Esophagus squamous epithelium (tissue), 4 donors: ENCODE data around the gene ZMIZ2.

ENCODE experiments used
- POLR2A ChIP-seq, 4 donors: fragments of 450-650 bp; IDR thresholded peaks; one replicate each; pipeline ENCODE4 v1.6.1; 2017; ENCODE audit warnings: antibody characterized with exemption in 4 of 4, mild to moderate bottlenecking in 4 of 4, moderate library complexity in 3 of 4
- TF ChIP-seq, protein P1 (sequence below), 6 experiments: fragments of 450-650 bp in 4 of 6; fragments of 200-600 bp in 2 of 6; sonication (generic) in 2 of 6; IDR thresholded peaks; one replicate each; pipeline ENCODE4 v1.5.1; 2016 to 2019; ENCODE audit warnings: antibody characterized with exemption in 6 of 6, mild to moderate bottlenecking in 4 of 6, moderate library complexity in 4 of 6

DNA sequence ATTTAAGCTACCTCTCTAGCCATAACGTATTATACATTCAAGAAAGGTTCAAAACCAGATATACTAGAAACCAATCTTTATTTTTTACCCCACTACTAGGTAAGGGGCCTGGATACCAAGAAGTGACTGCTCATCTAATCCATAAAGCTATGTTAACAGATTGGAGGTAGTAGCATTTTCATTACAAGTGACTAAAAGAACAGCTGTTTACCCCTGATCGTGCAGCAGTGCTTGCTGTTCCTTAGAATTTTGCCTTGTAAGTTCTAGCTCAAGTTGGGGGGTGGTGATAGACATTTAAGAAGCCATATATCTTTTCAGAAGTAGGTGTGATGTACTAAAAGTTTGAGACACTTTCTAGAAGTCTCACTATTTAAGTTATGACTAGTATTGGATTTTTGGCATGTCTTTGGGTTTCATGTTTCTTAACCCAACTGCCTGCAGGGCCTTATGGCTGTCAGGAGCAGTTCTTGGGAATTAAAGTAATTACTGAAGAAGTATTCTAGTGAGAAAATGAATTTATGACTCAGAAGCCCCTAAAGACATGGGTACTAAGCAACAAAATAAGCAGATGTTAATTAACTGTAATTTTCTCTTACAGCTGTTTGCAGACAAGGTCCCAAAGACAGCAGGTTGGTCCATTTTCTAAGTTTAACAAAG is 50.1 kb downstream of the ZMIZ2 start:
- TF ChIP-seq, protein P1, sequence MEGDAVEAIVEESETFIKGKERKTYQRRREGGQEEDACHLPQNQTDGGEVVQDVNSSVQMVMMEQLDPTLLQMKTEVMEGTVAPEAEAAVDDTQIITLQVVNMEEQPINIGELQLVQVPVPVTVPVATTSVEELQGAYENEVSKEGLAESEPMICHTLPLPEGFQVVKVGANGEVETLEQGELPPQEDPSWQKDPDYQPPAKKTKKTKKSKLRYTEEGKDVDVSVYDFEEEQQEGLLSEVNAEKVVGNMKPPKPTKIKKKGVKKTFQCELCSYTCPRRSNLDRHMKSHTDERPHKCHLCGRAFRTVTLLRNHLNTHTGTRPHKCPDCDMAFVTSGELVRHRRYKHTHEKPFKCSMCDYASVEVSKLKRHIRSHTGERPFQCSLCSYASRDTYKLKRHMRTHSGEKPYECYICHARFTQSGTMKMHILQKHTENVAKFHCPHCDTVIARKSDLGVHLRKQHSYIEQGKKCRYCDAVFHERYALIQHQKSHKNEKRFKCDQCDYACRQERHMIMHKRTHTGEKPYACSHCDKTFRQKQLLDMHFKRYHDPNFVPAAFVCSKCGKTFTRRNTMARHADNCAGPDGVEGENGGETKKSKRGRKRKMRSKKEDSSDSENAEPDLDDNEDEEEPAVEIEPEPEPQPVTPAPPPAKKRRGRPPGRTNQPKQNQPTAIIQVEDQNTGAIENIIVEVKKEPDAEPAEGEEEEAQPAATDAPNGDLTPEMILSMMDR (IDR thresholded peaks at IDR 0.05) = no peak
- TF ChIP-seq POLR2A (IDR thresholded peaks at IDR 0.05) = no peak
